Heart right ventricle (tissue), 16 donors: ENCODE measurements around the gene LMO1. TPM values are rescaled to one million over a fixed set of nuclear protein-coding genes. Genes with fewer than 3 reads are reported as not detected.

Experiments
- ATAC-seq, 8 donors: fragments of 200-7000 bp; cut with Tn5 transposase; one replicate each; pipeline ENCODE4 v1.9.1; 2020; ENCODE audit warnings: mild to moderate bottlenecking in 8 of 8, moderate library complexity in 8 of 8, moderate number of reproducible peaks in 1 of 8
- DNase-seq, 2 donors: peaks; one replicate each; pipeline ENCODE4 v3.0.0-alpha.2; 2020
- H3K27ac ChIP-seq, 10 donors: fragments of 200-600 bp; sonication (generic) in 2 of 10; one replicate each; pipeline versions ENCODE4 v1.5.0 to v1.8.0; 2020 to 2022; ENCODE audit warnings: mild to moderate bottlenecking in 3 of 10
- H3K27me3 ChIP-seq, 7 donors: fragments of 200-600 bp; one replicate each; pipeline ENCODE4 v1.8.0; 2021 to 2022; ENCODE audit warnings: mild to moderate bottlenecking in 2 of 7
- H3K36me3 ChIP-seq, 9 donors: fragments of 200-600 bp; sonication (generic) in 1 of 9; one replicate each; pipeline versions ENCODE4 v1.5.0 to v1.8.0; 2020 to 2022; ENCODE audit warnings: mild to moderate bottlenecking in 2 of 9
- H3K4me1 ChIP-seq, 9 donors: fragments of 200-600 bp; sonication (generic) in 1 of 9; one replicate each; pipeline versions ENCODE4 v1.5.0 to v1.8.0; 2020 to 2022; ENCODE audit warnings: mild to moderate bottlenecking in 4 of 9
- H3K4me3 ChIP-seq, 10 donors: fragments of 200-600 bp; sonication (generic) in 2 of 10; one replicate each; pipeline versions ENCODE4 v1.5.0 to v1.8.0; 2020 to 2022; ENCODE audit warnings: mild to moderate bottlenecking in 7 of 10, moderate library complexity in 2 of 10
- H3K9me3 ChIP-seq, 11 donors: fragments of 200-600 bp in 10 of 11; sonication (generic) in 2 of 11; one replicate each; pipeline versions ENCODE4 v1.5.0 to v1.8.0; 2013 to 2022; ENCODE audit warnings: mild to moderate bottlenecking in 2 of 11, control low read depth in 1 of 11, moderate library complexity in 1 of 11
- CTCF ChIP-seq, 9 donors: fragments of 200-600 bp; sonication (generic) in 2 of 9; IDR thresholded peaks; one replicate each; pipeline versions ENCODE4 v1.5.0 to v1.8.0; 2021 to 2022; ENCODE audit warnings: antibody characterized with exemption in 9 of 9, mild to moderate bottlenecking in 5 of 9, moderate library complexity in 1 of 9
- WGBS, 2 donors: extraction: QIAGEN DNeasy Blood & Tissue Kit; methylation state at CpG; one replicate each; pipeline ENCODE4 v1.1.7; 2013; ENCODE audit warnings: inconsistent platforms in 1 of 2; 5-methylcytosine and 5-hydroxymethylcytosine counted together
- intact Hi-C, 10 donors: fragments of 100-400 bp; cut with DNase I; formaldehyde crosslinking; loops; one replicate each; pipeline versions ENCODE4 v1.11.1 to v1.14.2; 2022
- polyA plus RNA-seq, 2 donors: library from polyadenylated mRNA; stranded (reverse); fragments of 200-250 nt; gene quantifications; one replicate each; pipeline ENCODE4 v1.2.3, GENCODE V29; 2013
- total RNA-seq, 10 donors: library from RNA; stranded (reverse); fragmentation: NEBNext Ultra II Directional in 3 of 10; extraction: Animal tissue kit (Norgen Biotek cat#: 25700) in 3 of 10; gene quantifications; one replicate each; pipeline versions ENCODE4 v1.2.1 to v1.2.4, GENCODE V29; 2021 to 2023
- donor health status: Arrhythmogenic right ventricular cardiomyopathy.
- donor health status: ischemic (EF 13 %, LVEDD 7.1; RV severe dilation, severe dysfunction).
- donor health status: healthy with polysubstance abuse.
- donor health status: DM: no; HTN: yes; CAD: no.
- donor health status: DM: no; HTN: no; CAD: no.
- donor health status: ischemic (EF 25% LVEDD 6.9; RV normal size, moderate dysfunction).
- donor health status: ischemic (EF 25% LVEDD 5.7; RV mildly dilated, moderate dysfunction).
- donor health status: healthy.
- donor health status: DM: yes; HTN: yes; CAD: no.
- donor health status: Ischemic cardiomyopathy.
- donor health status: ischemic (EF 35%, LVEDD 5.7; RV mildly dilated, moderate dysfunction).
- donor health status: nonischemic (EF 11% LVEDD 7.7; RV severe dilation, severe dysfunction).
- donor health status: DM: yes; HTN: yes; CAD: no.
- donor health status: PGD.
- donor health status: ischemic (EF 29% LVEDD 5.4; RV normal size, mild dysfunction).
- donor health status: nonischemic (EF 23%, LVEDD 6.1; RV moderate dilation, normal function).

LMO1 gene
- total and polyA plus RNA-seq, 12 donors, result 0.55 to 6.6 (median 2.4) TPM

GRCh38 chr11:8180469-8180868 lies 83.2 kb downstream of the LMO1 start:
- no peaks in the 10 kb centered on the region for H3K4me1 ChIP-seq
- H3K27ac ChIP-seq, result no peak overlapping the region
- H3K9me3 ChIP-seq, result no peaks in the 10 kb centered on the region
- intact Hi-C loops, result no loop called here
- WGBS, 2 donors, result 45 to 47% methylated on average over 4 of the region's 4 CpGs
- DNase-seq (no peak), ATAC-seq (no peak)
- no peak for TF ChIP-seq CTCF (IDR thresholded peaks at IDR 0.05)
- no peaks in the 10 kb centered on the region for H3K36me3 ChIP-seq
- H3K27me3 ChIP-seq, result peaks cover 0 to 12% (median 0%) of the 10 kb centered on the region in 7 donors
- no peak overlapping the region for H3K4me3 ChIP-seq

GRCh38 chr11:8178297-8178696 lies 85.4 kb downstream of the LMO1 start:
- H3K4me3 ChIP-seq, result no peak overlapping the region
- H3K27ac ChIP-seq, result no peak overlapping the region
- 48 to 68% methylated on average over 1 of the region's 1 CpG for WGBS, 2 donors
- TF ChIP-seq CTCF (IDR thresholded peaks at IDR 0.05), result no peak
- peaks cover 0 to 12% (median 0%) of the 10 kb centered on the region in 7 donors for H3K27me3 ChIP-seq
- H3K36me3 ChIP-seq, result no peaks in the 10 kb centered on the region
- DNase-seq, result no peak
- intact Hi-C loops, result no loop called here
- H3K4me1 ChIP-seq, result no peaks in the 10 kb centered on the region
- no peaks in the 10 kb centered on the region for H3K9me3 ChIP-seq
- ATAC-seq, result no peak

GRCh38 chr11:8177136-8177535 lies 86.5 kb downstream of the LMO1 start:
- TF ChIP-seq CTCF (IDR thresholded peaks at IDR 0.05), result no peak
- WGBS, 2 donors, result 40 to 46% methylated on average over 5 of the region's 5 CpGs
- no peak for DNase-seq
- no peak for ATAC-seq
- Histone ChIP-seq H3K27me3 (peaks cover 0 to 12% (median 0%) of the 10 kb centered on the region in 7 donors), H3K27ac (no peak overlapping the region), H3K36me3 (no peaks in the 10 kb centered on the region), H3K4me1 (no peaks in the 10 kb centered on the region), H3K4me3 (no peak overlapping the region), H3K9me3 (no peaks in the 10 kb centered on the region)
- intact Hi-C loops, result no loop called here

Other genes starting within 250 kb of the LMO1 start
- 10 to 100 TPM; 11.6 to 28.2 (median 20.2) TPM for gene TUB, start 182.7 kb downstream of the LMO1 start, total RNA-seq
- 1 to 10 TPM; 2.4 to 3.7 TPM for gene TUB, start 182.7 kb downstream of the LMO1 start, polyA plus RNA-seq
- gene RIC3, start 94.9 kb downstream of the LMO1 start, total RNA-seq, result 10 to 100 TPM; 10.6 to 16.5 (median 12.5) TPM
- 10 to 100 TPM in 1 of 2 donors, 1 to 10 TPM in 1; 4.7 to 17.0 TPM for gene RIC3, start 94.9 kb downstream of the LMO1 start, polyA plus RNA-seq